Ramos (cell line): ENCODE data around the gene DCPS.
"Not testable (repeated sequence)": the region's sequence is repeated elsewhere in the genome, so short reads cannot be mapped to it uniquely, and the experiment has no call there.

Source experiments
- in situ Hi-C: fragments of 300-500 bp; cut with MboI; formaldehyde crosslinking; loops from one replicate; pipeline ENCODE4 v1.14.3; 2022; ENCODE audit warnings: low sequenced_read_pairs; ENCODE audit not compliant: unreplicated experiment

The DCPS gene

DNA sequence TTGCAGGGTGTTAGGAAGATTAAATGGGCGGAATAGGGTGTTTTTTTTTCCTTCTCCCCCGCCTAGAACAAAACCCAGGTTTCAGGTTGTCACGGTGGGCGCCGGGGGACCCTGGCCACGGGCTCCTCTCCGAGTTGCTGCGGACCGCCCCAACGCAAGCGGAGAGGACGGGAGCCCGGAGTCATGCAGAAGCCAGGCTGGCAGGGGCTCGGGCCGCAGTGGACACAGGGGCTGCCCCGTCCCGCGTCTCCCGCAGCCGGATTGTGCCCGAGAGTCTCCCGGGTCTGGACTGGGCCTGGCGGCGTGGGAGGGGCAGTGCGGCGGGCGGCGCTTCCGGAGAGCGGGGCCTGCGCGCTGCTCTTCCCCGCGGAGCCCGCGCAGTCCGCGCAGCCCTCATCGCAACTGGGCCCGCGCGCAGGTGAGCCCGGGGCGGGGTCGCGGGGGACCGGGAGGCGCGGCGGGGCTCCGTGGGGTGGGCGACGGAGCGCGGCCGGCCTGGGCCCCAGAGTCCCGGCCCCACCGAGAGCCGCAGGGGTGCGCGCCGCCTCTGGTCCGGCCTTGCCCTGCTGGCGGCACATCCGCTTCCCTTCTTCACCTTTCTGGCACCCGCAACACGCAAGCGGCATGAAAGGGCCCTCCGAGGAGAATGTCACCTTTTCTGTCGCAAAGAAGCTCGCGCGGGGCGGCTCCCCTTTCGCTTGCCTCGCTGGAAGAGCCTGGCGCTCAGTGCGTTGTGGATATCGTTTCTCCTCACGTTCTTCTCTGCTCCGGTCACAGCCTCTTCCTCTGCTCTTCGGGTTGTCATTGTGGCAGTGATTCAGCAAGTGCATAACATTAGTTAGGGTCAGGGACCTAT lies 20.9 kb upstream of the DCPS start, which contains the start of gene TIRAP:
TIRAP (plus strand) TSS at position 358 of the 856 bp plus-strand sequence. CDS start 7,802 bp downstream, outside the sequence.
- in situ Hi-C loops, result no loop called here

DNA sequence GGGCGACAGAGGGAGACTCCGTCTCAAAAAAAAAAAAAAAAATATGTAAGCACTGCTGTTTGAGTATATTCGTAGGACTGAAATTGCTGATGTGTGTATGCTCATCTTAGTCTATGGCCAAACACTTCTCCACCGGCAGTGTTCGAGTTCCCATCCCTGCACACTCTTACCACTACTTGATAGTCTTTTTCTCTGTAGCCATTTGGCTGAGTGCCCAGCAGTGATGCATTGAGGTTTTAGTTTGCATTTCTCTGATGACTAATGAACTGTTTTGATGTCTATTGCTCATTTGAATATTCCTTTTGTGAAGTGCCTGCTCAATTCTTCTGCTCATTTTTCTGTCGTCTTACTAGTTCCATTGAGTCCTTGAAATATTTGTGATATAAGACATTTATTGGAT lies 19.0 kb upstream of the DCPS start:
- in situ Hi-C loops, result no loop called here

GRCh38 chr11:126288237-126288636 lies 15.6 kb upstream of the DCPS start:
- in situ Hi-C loops, result no loop called here

GRCh38 chr11:126290887-126291286 lies 13.0 kb upstream of the DCPS start:
- in situ Hi-C loops, result no loop called here

DNA sequence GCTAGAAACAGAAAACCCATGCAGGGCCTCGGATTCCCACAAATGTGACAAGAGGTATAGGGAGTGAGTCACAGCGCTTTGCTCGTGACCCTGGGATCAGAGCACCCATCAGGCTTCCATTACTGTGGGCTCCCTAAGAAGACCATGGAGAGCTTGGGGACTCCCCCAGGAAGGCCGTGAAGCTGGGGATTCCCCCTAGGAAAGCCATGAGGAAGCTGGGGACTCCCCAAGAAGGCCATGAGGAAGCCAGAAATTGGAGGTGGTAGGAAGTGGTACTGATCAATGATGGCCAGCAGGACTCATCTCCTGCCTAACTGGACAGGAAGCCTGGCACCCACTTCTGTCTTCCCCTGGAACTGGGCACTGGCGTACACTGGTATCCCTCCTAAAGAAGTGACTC lies 10.1 kb upstream of the DCPS start:
- in situ Hi-C loops, result no loop called here

DNA sequence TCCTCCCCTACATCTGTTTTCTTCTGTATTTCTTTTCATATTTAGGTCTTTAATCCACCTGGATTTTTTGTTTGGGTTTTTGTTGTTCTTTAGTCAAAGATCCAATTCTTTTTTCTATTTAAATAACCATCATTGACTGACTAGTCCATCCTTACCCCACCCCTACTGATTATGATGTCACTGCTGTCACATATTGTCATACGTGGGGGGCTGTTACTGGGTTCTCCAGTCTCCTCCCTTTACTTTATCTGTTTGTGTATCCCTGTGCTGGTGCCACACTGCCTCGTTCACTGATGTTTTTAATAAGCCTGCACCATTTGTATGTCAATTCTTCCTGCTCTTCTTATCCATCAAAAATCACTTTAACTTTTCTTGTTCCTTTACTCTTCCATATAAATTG lies 6.9 kb upstream of the DCPS start:
- in situ Hi-C loops, result no loop called here

DNA sequence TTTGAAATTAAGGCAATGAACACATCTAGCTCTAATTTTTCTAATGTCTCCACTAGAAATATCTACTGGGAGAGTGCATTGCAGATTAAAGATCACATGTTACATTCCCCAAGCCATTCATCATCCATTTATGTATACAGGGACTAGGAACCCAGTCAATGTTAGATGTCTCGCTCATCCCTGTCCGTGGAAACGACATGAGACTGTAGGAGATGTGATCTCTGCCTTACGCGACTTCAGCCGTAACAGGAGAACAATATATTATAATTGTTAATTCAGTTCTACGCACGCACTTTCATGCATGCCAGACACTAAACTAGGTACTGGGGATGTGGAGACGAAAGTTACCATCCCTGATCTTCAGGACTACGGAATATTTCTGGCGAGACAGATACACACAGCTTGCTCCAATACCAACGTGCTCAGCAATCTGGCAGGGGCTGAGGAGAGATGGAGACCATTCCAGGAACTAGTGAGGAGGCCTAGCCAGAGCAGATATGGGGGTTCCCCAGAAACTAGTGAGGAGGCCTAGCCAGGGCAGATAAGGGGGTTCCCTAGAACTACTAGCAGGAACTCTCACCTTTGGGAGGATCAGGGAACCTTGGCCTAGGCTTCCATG lies 706 bp downstream of the DCPS start:
- in situ Hi-C loops, result no loop called here

DNA sequence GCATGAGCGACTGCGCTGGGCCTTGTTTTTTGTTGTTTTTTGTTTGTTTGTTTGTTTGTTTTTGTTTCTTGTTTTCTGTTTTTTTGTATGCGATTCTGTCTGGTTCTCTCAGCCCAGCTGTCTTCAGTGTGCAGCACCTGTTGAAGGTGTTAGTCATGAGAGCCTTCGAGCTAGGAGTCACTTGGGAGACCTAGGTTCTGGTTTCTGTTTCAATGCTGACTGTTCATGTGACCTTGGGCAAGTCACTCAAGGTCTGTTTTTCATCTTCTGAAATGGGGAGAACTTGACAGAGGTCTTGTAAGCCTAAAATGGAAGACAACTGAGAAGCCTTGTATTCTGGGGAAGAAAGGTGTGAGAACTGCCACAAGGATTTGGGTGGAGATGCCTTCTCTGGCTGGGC lies 1.8 kb downstream of the DCPS start:
- in situ Hi-C loops, result no loop called here

- in situ Hi-C loops, result no loop called here
These were observed 3.8 kb downstream of the DCPS start for GRCh38 chr11:126307706-126308105.

- in situ Hi-C loops, result no loop called here
These were observed 4.4 kb downstream of the DCPS start for GRCh38 chr11:126308271-126308671.

DNA sequence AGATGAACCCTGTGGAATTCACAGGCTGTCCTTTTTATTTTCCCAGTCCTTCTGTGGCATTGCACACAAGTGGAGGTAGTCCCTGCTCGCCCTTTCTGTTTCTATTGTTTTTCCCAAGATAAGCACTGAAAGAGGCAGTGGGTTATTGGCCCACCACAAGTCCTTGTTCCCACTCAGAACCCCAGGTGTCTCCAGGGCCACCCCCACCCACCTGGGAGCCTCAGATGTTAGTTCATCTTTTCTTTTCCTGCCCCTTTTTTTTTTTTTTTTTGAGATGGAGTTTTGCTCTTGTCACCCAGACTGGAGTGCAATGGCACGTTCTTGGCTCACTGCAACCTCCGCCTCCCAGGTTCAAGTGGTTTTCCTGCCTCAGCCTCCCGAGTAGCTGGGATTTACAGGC lies 4.9 kb downstream of the DCPS start:
- in situ Hi-C loops, result not testable (repeated sequence)

GRCh38 chr11:126310200-126310991 lies 6.5 kb downstream of the DCPS start:
- in situ Hi-C loops, result no loop called here

DNA sequence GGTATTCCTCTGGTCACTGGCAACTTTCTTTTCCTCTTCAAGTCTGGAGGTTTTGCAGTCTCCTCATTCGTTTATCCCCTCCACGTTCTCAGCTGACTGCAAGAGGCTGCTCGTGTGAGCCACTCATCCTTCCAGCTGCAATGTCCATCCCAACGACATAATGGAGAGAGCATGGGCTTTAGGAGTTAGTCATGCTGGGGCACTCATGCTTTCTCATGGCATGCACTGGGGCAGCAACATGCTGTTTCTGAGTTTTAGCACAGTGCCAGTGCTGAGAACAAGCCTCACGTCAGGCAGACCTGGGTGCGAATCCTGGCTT lies 7.1 kb downstream of the DCPS start:
- in situ Hi-C loops, result no loop called here

DNA sequence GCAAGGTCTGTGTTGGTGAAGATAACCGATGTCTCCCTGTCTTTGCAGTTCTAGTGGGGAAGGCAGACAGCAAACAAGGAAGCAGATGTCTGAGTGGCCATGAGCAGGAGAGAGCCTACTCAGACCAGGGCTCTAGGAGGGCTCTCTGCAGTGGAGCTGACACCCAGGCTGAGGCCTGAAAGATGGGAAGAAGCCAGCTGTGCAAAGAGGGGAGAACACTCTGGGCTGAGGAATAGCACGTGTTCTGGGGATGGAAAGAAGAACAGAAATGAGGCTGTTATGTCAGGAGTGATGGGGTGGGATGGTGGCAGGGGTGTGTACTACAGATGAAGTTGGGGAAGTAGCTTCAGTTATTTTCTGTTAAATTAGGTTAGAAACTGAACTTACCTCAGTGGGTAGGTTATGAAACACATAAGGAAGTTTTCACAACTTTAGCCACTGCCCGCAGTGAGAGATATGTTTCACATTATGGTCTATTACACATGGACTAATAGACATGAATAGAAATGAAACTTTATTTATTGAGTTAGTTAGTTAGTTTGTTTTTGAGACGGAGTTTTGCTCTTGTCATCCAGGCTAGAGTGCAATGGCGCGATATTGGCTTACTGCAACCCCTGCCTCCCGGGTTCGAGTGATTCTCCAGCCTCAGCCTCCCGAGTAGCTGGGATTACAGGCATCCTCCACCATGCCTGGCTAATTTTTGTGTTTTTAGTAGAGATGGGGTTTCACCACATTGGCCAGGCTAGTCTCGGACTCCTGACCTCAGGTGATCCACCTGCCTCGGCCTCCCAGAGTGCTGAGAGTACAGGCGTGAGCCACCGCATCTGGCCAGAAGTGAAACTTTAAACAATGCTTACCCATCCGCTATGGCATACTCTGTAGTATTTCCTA lies 7.8 kb downstream of the DCPS start:
- in situ Hi-C loops, result no loop called here

DNA sequence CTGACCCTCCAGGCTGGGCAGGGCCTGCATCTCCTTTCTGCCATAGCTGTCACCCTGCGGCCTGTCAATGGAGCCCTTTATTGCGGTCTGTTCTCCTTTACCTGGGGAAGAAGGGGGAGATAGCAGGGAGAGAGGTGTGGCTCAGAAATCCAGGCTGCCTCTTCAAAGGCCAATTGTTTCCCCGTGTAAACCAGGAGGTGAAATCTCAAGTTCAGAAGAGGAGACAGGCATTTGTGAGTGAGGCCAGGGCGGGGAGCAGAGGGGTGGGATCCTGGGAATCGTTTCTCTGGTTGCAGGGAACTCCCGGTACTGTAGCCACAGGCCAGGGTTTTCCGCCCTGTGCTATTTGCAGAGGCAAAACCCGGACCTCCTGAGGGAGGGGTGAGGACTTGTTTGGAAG lies 9.1 kb downstream of the DCPS start:
- in situ Hi-C loops, result no loop called here

DNA sequence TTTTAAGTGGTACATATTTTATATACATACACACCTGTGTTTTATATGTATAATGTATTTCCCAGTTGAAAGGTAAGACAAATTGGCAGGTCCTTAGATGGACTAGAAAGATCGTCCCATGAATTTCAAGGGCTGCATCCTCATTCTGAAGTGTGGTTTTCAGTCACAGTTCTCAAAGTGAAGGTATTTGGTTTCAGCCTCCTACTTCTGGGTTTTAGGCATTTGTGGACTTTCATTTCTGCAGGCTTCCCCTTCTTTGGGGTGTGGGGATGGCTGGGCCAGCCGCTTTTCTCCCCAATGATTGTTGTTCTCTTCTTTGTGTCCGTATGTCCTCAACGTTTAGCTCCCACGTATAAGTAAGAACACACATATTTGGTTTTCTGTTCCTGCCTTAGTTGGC lies 10.0 kb downstream of the DCPS start:
- in situ Hi-C loops, result no loop called here

- in situ Hi-C loops, result no loop called here
These were observed 13.5 kb downstream of the DCPS start for GRCh38 chr11:126317432-126317755.

DNA sequence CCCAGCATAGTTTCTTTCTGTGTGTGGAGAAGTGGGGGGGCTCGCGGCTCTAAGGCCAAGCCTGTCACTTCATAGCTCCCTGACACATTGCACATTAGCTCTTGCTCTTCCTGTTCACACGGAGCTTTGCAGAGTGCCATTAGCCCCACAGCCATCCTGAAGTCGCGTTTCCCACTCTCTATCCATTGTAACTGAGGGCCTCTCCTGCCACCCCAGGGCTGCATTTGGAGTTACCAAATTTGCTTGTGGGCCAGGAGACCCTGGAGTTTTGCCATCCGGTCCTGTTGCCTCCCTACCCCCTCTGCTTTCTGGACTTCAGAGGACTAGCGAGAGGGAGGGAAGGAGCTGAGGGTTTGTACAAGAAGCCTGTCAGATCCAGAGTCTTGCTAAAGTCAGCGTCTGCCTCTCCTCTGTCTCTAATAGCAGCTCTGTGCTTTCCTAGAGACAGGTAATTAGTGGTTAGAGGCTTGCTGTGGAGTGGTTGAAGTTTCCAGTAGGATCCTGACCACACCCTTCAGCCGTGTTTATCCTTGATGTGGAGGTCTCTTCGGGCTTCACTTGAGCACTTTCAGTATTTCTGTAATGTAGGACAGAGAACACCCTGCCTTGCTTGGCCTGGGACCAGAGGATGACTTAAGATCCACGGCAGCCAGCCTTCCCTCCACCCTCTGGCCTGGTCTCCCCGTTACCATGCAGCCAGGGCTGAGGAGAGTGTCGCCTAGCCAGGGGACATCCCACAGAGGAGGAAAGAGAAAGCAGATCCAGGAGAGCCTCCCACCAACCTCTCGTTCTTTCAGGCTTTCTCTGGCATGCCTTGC lies 14.1 kb downstream of the DCPS start:
- in situ Hi-C loops, result no loop called here

DNA sequence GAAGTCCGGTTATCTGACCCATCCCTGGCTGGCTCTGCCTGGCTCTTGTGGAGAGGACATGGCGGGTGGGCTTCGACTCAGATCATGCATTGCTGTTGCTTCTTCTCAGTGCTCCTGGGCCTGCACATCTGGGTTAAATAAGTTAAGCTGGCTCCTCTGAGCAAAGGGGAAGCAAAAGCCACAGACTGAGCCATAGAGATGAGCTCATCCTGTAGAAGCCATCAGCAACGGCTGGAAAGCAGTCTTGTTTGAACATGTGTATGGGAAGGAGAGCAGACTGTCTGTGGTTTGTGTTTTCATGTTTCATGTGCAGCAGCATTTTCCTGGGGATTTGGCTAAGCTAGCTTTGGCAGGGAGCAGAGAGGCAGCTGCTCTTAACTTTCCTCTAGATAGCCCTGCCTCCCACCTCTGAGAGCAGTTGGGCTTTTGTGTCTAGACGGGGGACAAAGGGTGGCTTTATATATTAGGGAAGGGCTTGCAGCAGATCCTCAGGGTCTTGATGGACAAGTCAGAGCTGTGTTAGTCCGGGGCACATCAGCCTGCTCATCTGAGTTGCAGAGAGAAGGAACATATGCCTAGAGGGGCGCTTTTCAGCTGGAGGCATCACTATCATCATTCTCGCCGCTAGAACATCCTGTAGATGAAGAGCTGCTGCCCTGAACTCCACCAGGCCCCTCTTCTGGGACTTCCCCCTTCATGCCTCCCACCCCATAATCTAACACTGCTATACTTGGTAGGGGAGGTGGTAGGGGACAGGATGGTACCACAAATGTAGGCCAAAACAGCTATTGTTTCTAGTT lies 14.9 kb downstream of the DCPS start:
- in situ Hi-C loops, result no loop called here
